HEK293T (cell line): ENCODE measurements around the gene IRF2.

ENCODE experiments used
- ARNT ChIP-seq: fragments of 450-650 bp; IDR thresholded peaks from 2 replicates; pipeline ENCODE4 v1.6.1; 2017; ENCODE audit warnings: mild to moderate bottlenecking
- BHLHE40 ChIP-seq: fragments of 450-650 bp; IDR thresholded peaks from 2 replicates; pipeline ENCODE4 v1.6.1; 2016; ENCODE audit warnings: mild to moderate bottlenecking, moderate library complexity, borderline replicate concordance
- CTBP1 ChIP-seq: fragments of 450-650 bp; IDR thresholded peaks from 2 replicates; pipeline ENCODE4 v1.6.1; 2016; ENCODE audit warnings: borderline replicate concordance
- ELF4 ChIP-seq: fragments of 450-650 bp; IDR thresholded peaks from 2 replicates; pipeline ENCODE4 v1.6.1; 2017; ENCODE audit warnings: antibody characterized with exemption
- FOXA1 ChIP-seq: fragments of 450-650 bp; IDR thresholded peaks from 2 replicates; pipeline ENCODE4 v1.6.1; 2016; ENCODE audit warnings: mild to moderate bottlenecking
- FOXM1 ChIP-seq: fragments of 450-650 bp; IDR thresholded peaks from 2 replicates; pipeline ENCODE4 v1.6.1; 2017; ENCODE audit warnings: mild to moderate bottlenecking, borderline replicate concordance
- HDGF ChIP-seq: fragments of 450-650 bp; IDR thresholded peaks from 2 replicates; pipeline ENCODE4 v1.6.1; 2017; ENCODE audit warnings: antibody characterized with exemption, borderline replicate concordance
- L3MBTL2 ChIP-seq: fragments of 450-650 bp; conservative IDR thresholded peaks from 2 replicates; pipeline ENCODE4 v1.6.1; 2016; ENCODE audit warnings: mild to moderate bottlenecking
- LEF1 ChIP-seq: fragments of 450-650 bp; IDR thresholded peaks from 2 replicates; pipeline ENCODE4 v1.6.1; 2017; ENCODE audit warnings: mild to moderate bottlenecking, borderline replicate concordance
- NFRKB ChIP-seq: fragments of 450-650 bp; IDR thresholded peaks from 2 replicates; pipeline ENCODE4 v1.6.1; 2016; ENCODE audit warnings: mild to moderate bottlenecking, moderate library complexity
- PKNOX1 ChIP-seq: fragments of 450-650 bp; IDR thresholded peaks from 2 replicates; pipeline ENCODE4 v1.6.1; 2016
- SP1 ChIP-seq: fragments of 450-650 bp; IDR thresholded peaks from 2 replicates; pipeline ENCODE4 v1.6.1; 2017
- ZNF384 ChIP-seq: fragments of 450-650 bp; IDR thresholded peaks from 2 replicates; pipeline ENCODE4 v1.6.1; 2016

DNA sequence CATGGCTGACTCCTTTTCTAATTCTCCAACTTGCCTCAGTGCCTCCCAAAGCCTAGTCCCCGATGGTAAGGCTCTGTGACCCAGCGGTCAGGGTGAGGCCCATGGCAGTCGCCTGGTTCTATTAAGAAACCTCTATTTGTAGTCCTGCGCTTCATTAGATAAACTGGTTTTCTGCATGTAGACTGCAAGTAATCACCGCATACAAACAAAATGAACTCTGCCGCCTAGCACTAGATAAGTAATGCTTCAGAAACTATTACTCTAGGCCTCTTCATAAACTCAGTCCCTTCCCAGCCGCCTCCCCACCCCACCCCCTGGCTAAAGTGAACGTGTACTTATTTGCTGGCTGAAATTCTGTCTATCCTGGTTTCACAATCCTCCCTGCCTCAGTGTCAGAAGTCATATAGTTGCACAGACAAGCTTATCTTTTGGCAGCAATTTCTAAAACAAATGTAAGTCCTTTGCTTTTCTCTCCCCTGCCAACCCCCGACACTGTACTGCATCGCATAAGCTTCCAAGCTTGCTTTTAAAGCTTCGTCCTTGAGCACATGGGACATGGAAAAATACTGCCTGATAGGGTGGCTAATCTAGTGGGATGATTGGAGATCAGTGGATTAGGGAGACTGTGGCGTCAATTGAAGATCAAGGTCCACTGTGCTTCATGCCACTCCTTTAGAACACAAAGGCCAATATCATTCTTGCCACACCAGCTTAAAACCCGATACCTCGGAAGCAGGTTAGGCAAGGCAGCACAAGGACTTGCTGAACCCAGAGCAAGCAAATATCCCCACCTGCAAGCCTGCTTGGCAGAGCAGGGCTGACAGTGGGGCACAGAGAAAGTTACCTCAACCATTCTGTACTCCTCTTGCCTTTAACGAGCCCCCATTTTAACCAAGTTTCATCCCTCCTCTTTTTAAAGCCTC lies 125.8 kb downstream of the IRF2 start:
- no peak for TF ChIP-seq FOXM1
- TF ChIP-seq HDGF, result no peak
- TF ChIP-seq FOXA1, result no peak
- TF ChIP-seq PKNOX1, result no peak
- no peak for TF ChIP-seq NFRKB
- no peak for TF ChIP-seq LEF1
- no peak for TF ChIP-seq ZNF384
- TF ChIP-seq ELF4, result no peak
- TF ChIP-seq BHLHE40, result no peak
- no peak for TF ChIP-seq CTBP1
- no peak for TF ChIP-seq ARNT
- TF ChIP-seq SP1, result no peak
- no peak for TF ChIP-seq L3MBTL2
